ENCODE results near the gene FNDC5. TPM values are rescaled to one million over a fixed set of nuclear protein-coding genes. Genes with fewer than 3 reads are reported as not detected.

Gene FNDC5
- total and polyA plus RNA-seq, 2 experiments from 2014 or later: 1.0 to 1.7 TPM

GRCh38 chr1:32883338-32884031 is 12.8 kb upstream of the FNDC5 start:
- H3K27ac Mint-ChIP-seq: no peak overlapping the region
- no peak for ATAC-seq

More at GRCh38 chr1:32883338-32884031, 12.8 kb upstream of the FNDC5 start:
- Mint-ChIP-seq H3K9me3 (no peaks in the 10 kb centered on the region), H3K4me3 (no peak overlapping the region), H3K27me3 (ENCODE audit: insufficient read depth, low read depth, poor library complexity) (peaks cover 27% of the 10 kb centered on the region), H3K4me1 (peaks cover 20% of the 10 kb centered on the region), H3K36me3 (ENCODE audit: low read depth) (no peaks in the 10 kb centered on the region; the same call in 2 of the 3 replicates)
- TF ChIP-seq EZH2 (IDR thresholded peaks at IDR 0.05; ENCODE audit: low read depth, unreplicated experiment) (no peak), CREB1 (CRISPR knock-in tag; IDR thresholded peaks at IDR 0.05; ENCODE audit: low read depth) (no peak), ZNF114 (CRISPR knock-in tag; IDR thresholded peaks at IDR 0.05) (no peak), ZNF462 (CRISPR knock-in tag; IDR thresholded peaks at IDR 0.05) (no peak)
- Histone ChIP-seq H3F3A (replicated peaks; ENCODE audit: low read depth) (no peaks in the 10 kb centered on the region), H4K20me1 (replicated peaks; ENCODE audit: insufficient read depth) (peaks cover 6% of the 10 kb centered on the region; the same call in 1 of the 2 replicates), H3K36me3 (ENCODE audit: insufficient read depth) (no peaks in the 10 kb centered on the region), H3K4me2 (no peak overlapping the region), H3K4me1 (ENCODE audit: insufficient read depth) (peaks cover 15% of the 10 kb centered on the region), H2AFZ (no peak overlapping the region), H3K27ac (ENCODE audit: low read depth) (no peak overlapping the region), H3K79me2 (replicated peaks; ENCODE audit: insufficient read depth) (no peaks in the 10 kb centered on the region), H3K9me2 (ENCODE audit: insufficient read depth) (no peaks in the 10 kb centered on the region), H3K27me3 (ENCODE audit: insufficient read depth) (peaks cover 33% of the 10 kb centered on the region), H3K4me3 (no peak overlapping the region)
- no peak for DNase-seq (ENCODE audit: low spot score)

Measured in GM23338 (cell line).